NCI-H1417 (cell line): Measurements from ENCODE around the gene RERE.
"Not testable (repeated sequence)": the region's sequence is repeated elsewhere in the genome, so short reads cannot be mapped to it uniquely, and the experiment has no call there.

Source experiments
- DNase-seq, 3 experiments: peaks; one replicate each; lab custom pipeline; 2025; lab: John Stamatoyannopoulos, UW

RERE gene

GRCh38 chr1:8456991-8457390 lies 360.4 kb downstream of the RERE start:
- DNase-seq, result no peak

GRCh38 chr1:8456308-8456912 lies 361.0 kb downstream of the RERE start:
- DNase-seq, result no peak

GRCh38 chr1:8455700-8456307 lies 361.6 kb downstream of the RERE start:
- DNase-seq, result no peak

- DNase-seq, result no peak
Observed at GRCh38 chr1:8450312-8450711, 367.1 kb downstream of the RERE start.

- DNase-seq, result peak in 1 of 3 experiments; percentile 7
Observed at GRCh38 chr1:8448911-8449661, 368.4 kb downstream of the RERE start.

GRCh38 chr1:8448505-8448904 lies 368.9 kb downstream of the RERE start:
- DNase-seq, result not testable (repeated sequence)

GRCh38 chr1:8447616-8448150 lies 369.8 kb downstream of the RERE start:
- DNase-seq, result no peak

- DNase-seq, result not testable (repeated sequence)
Observed at GRCh38 chr1:8446119-8446518, 371.3 kb downstream of the RERE start.

GRCh38 chr1:8443558-8444194 lies 373.8 kb downstream of the RERE start:
- DNase-seq, result no peak

GRCh38 chr1:8441426-8441825 lies 376.0 kb downstream of the RERE start:
- DNase-seq, result no peak

- peak; percentile 76 to 93 (median 90) for DNase-seq
Observed at GRCh38 chr1:8439015-8439702, 378.3 kb downstream of the RERE start.

- DNase-seq, result no peak
Observed at GRCh38 chr1:8438489-8438888, 379.0 kb downstream of the RERE start.

- DNase-seq, result peak in 1 of 3 experiments; percentile 38
Observed at GRCh38 chr1:8437347-8437746, 380.1 kb downstream of the RERE start.

GRCh38 chr1:8435569-8436071 lies 381.8 kb downstream of the RERE start:
- DNase-seq, result peak in 1 of 3 experiments; percentile 45

GRCh38 chr1:8434101-8434500 lies 383.3 kb downstream of the RERE start:
- DNase-seq, result no peak

GRCh38 chr1:8431784-8432183 lies 385.7 kb downstream of the RERE start:
- DNase-seq, result no peak

- DNase-seq, result no peak
Observed at GRCh38 chr1:8431019-8431418, 386.4 kb downstream of the RERE start.

- no peak for DNase-seq
Observed at GRCh38 chr1:8430476-8430875, 387.0 kb downstream of the RERE start.

- DNase-seq, result no peak
Observed at GRCh38 chr1:8429549-8430110, 387.8 kb downstream of the RERE start.

GRCh38 chr1:8428441-8428840 lies 389.0 kb downstream of the RERE start:
- DNase-seq, result no peak

GRCh38 chr1:8427986-8428385 lies 389.5 kb downstream of the RERE start:
- DNase-seq, result no peak
